Neuronal stem cell (in vitro differentiated cells): ENCODE measurements around the gene PVR.

Experiments
- DNase-seq: peaks from one replicate; pipeline ENCODE4 v3.0.0-alpha.2; 2013; ENCODE audit warnings: low spot score
- H2AFZ ChIP-seq: one replicate; pipeline ENCODE4 v1.6.1; 2013; ENCODE audit warnings: mild to moderate bottlenecking, low read length, inconsistent platforms
- H2AK5ac ChIP-seq: 2 replicates; pipeline ENCODE4 v1.6.1; 2013; ENCODE audit warnings: low read depth, mild to moderate bottlenecking, inconsistent platforms, low read length, moderate library complexity, mixed read lengths
- H2BK120ac ChIP-seq: 2 replicates; pipeline ENCODE4 v1.6.1; 2013; ENCODE audit warnings: low read depth, mild to moderate bottlenecking, inconsistent platforms, low read length, moderate library complexity, mixed read lengths
- H2BK12ac ChIP-seq: one replicate; pipeline ENCODE4 v1.6.1; 2013; ENCODE audit warnings: low read length, inconsistent platforms
- H2BK15ac ChIP-seq: 2 replicates; pipeline ENCODE4 v1.6.1; 2013; ENCODE audit warnings: mild to moderate bottlenecking, low read length, inconsistent platforms, mixed read lengths
- H2BK5ac ChIP-seq: one replicate; pipeline ENCODE4 v1.6.1; 2013; ENCODE audit warnings: inconsistent platforms, mild to moderate bottlenecking, low read length, moderate library complexity
- H3K14ac ChIP-seq: one replicate; pipeline ENCODE4 v1.6.1; 2013; ENCODE audit warnings: low read length, inconsistent platforms
- H3K18ac ChIP-seq: 2 replicates; pipeline ENCODE4 v1.6.1; 2013; ENCODE audit warnings: low read length, inconsistent platforms
- H3K23ac ChIP-seq: 2 replicates; pipeline ENCODE4 v1.6.1; 2013; ENCODE audit warnings: low read depth, mild to moderate bottlenecking, mixed read lengths, low read length, inconsistent platforms; ENCODE audit not compliant: poor library complexity
- H3K27ac ChIP-seq: replicated peaks from 3 replicates; pipeline ENCODE4 v1.5.1; 2013; ENCODE audit warnings: low read length, inconsistent platforms
- H3K27me3 ChIP-seq, 3 experiments: 2 replicates each; pipeline ENCODE4 v1.6.1; 2013; ENCODE audit warnings: low read length in 3 of 3, mild to moderate bottlenecking in 2 of 3, inconsistent platforms in 1 of 3, low read depth in 1 of 3, mixed read lengths in 1 of 3, moderate library complexity in 1 of 3; ENCODE audit not compliant: control insufficient read depth in 3 of 3, insufficient read depth in 3 of 3
- H3K36me3 ChIP-seq, 2 donors: replicated peaks in 1 of 2; 2 replicates each; pipeline ENCODE4 v1.6.1; 2013; ENCODE audit warnings: low read length in 2 of 2; ENCODE audit not compliant: control insufficient read depth in 2 of 2, insufficient read depth in 2 of 2
- H3K4ac ChIP-seq: 2 replicates; pipeline ENCODE4 v1.6.1; 2013; ENCODE audit warnings: inconsistent platforms, mild to moderate bottlenecking, low read length, moderate library complexity
- H3K4me1 ChIP-seq, 2 donors: 1 replicate in 1 of 2; 2 replicates in 1 of 2; pipeline ENCODE4 v1.6.1; 2013; ENCODE audit warnings: low read length in 2 of 2, low read depth in 1 of 2; ENCODE audit not compliant: control insufficient read depth in 2 of 2, insufficient read depth in 1 of 2
- H3K4me2 ChIP-seq: one replicate; pipeline ENCODE4 v1.6.1; 2013; ENCODE audit warnings: mild to moderate bottlenecking, low read length, inconsistent platforms; ENCODE audit not compliant: insufficient read depth, poor library complexity, severe bottlenecking
- H3K4me3 ChIP-seq, 2 donors: 2 replicates each; pipeline ENCODE4 v1.5.1; 2013; ENCODE audit warnings: low read length in 2 of 2, mild to moderate bottlenecking in 2 of 2, inconsistent platforms in 1 of 2, moderate library complexity in 1 of 2
- H3K79me1 ChIP-seq: one replicate; pipeline ENCODE4 v1.6.1; 2013; ENCODE audit warnings: low read depth, mild to moderate bottlenecking, inconsistent platforms, low read length, moderate library complexity
- H3K9ac ChIP-seq: one replicate; pipeline ENCODE4 v1.6.1; 2013; ENCODE audit warnings: mild to moderate bottlenecking, low read depth, low read length, inconsistent platforms; ENCODE audit not compliant: poor library complexity
- H3K9me3 ChIP-seq, 2 donors: replicated peaks in 1 of 2; 2 replicates each; pipeline versions ENCODE3 to v1.6.1; 2013; ENCODE audit warnings: low read length in 2 of 2, mild to moderate bottlenecking in 2 of 2, inconsistent platforms in 1 of 2, low read depth in 1 of 2, mixed read lengths in 1 of 2, moderate library complexity in 1 of 2; ENCODE audit not compliant: control insufficient read depth in 2 of 2, insufficient read depth in 1 of 2
- H4K8ac ChIP-seq: one replicate; pipeline ENCODE4 v1.6.1; 2013; ENCODE audit warnings: low read depth, mild to moderate bottlenecking, inconsistent platforms, low read length, moderate library complexity
- H4K91ac ChIP-seq: one replicate; pipeline ENCODE4 v1.6.1; 2013; ENCODE audit warnings: low read length, low read depth, mild to moderate bottlenecking, inconsistent platforms; ENCODE audit not compliant: poor library complexity
- WGBS, 2 donors: extraction: QIAGEN DNeasy Blood & Tissue Kit; methylation state at CpG; one replicate each; pipeline ENCODE4 v1.1.7; 2013; ENCODE audit warnings: missing lambda C conversion rate in 2 of 2, mixed read lengths in 1 of 2; ENCODE audit not compliant: insufficient read length in 2 of 2, insufficient replicate concordance in 1 of 2; ENCODE audit errors: extremely low coverage in 2 of 2; 5-methylcytosine and 5-hydroxymethylcytosine counted together

The PVR gene

GRCh38 chr19:44598355-44598754 is 45.4 kb upstream of the PVR start:
- H3K23ac ChIP-seq: no peak overlapping the region
- no peak overlapping the region for H3K9ac ChIP-seq
- DNase-seq: no peak
- no peak overlapping the region for H3K27ac ChIP-seq
- no peak overlapping the region for H3K4me2 ChIP-seq
- H2AK5ac ChIP-seq: no peak overlapping the region
- no peak overlapping the region for H4K91ac ChIP-seq
- H3K4me1 ChIP-seq: peaks cover 0 to 2% of the 10 kb centered on the region in 2 donors
- H4K8ac ChIP-seq: no peak overlapping the region
- no peaks in the 10 kb centered on the region for H3K36me3 ChIP-seq
- H3K9me3 ChIP-seq: peaks cover 0 to 3% of the 10 kb centered on the region in 2 donors
- H2BK5ac ChIP-seq: no peak overlapping the region
- H3K4ac ChIP-seq: no peak overlapping the region
- H3K4me3 ChIP-seq: no peak overlapping the region
- H2AFZ ChIP-seq: no peak overlapping the region
- peaks cover 0 to 25% (median 0%) of the 10 kb centered on the region in 3 experiments for H3K27me3 ChIP-seq
- H2BK120ac ChIP-seq: no peak overlapping the region
- no peaks in the 10 kb centered on the region for H3K79me1 ChIP-seq
- H3K14ac ChIP-seq: no peak overlapping the region
- H2BK15ac ChIP-seq: no peak overlapping the region
- H3K18ac ChIP-seq: no peak overlapping the region
- no peak overlapping the region for H2BK12ac ChIP-seq

- Histone ChIP-seq H3K27ac (no peak overlapping the region), H3K4ac (no peak overlapping the region), H2BK120ac (no peak overlapping the region), H2BK15ac (no peak overlapping the region), H3K18ac (no peak overlapping the region), H3K9me3 (no peaks in the 10 kb centered on the region), H2BK5ac (no peak overlapping the region), H4K8ac (no peak overlapping the region), H3K23ac (no peak overlapping the region), H3K36me3 (no peaks in the 10 kb centered on the region), H2AFZ (no peak overlapping the region), H3K79me1 (no peaks in the 10 kb centered on the region), H3K4me3 (no peak overlapping the region), H3K9ac (no peak overlapping the region), H4K91ac (no peak overlapping the region), H3K27me3 (peaks cover 0 to 22% (median 0%) of the 10 kb centered on the region in 3 experiments), H2BK12ac (no peak overlapping the region), H3K4me1 (no peaks in the 10 kb centered on the region), H3K4me2 (no peak overlapping the region), H2AK5ac (no peak overlapping the region), H3K14ac (no peak overlapping the region)
- no CpG with 5 or more reads among the region's 3 CpGs for WGBS, 2 donors
- no peak for DNase-seq
Measured at GRCh38 chr19:44598880-44599279, 44.8 kb upstream of the PVR start.

GRCh38 chr19:44600466-44600865 is 43.2 kb upstream of the PVR start:
- Histone ChIP-seq H3K4me3 (no peak overlapping the region), H3K9me3 (no peaks in the 10 kb centered on the region), H2BK15ac (no peak overlapping the region), H3K36me3 (no peaks in the 10 kb centered on the region), H3K23ac (no peak overlapping the region), H3K27me3 (peaks cover 0 to 20% (median 0%) of the 10 kb centered on the region in 3 experiments), H3K4me2 (no peak overlapping the region), H2BK120ac (no peak overlapping the region), H3K18ac (no peak overlapping the region), H2AK5ac (no peak overlapping the region), H2BK5ac (no peak overlapping the region), H3K4me1 (no peaks in the 10 kb centered on the region), H3K27ac (no peak overlapping the region), H3K14ac (no peak overlapping the region), H4K91ac (no peak overlapping the region), H2AFZ (no peak overlapping the region), H2BK12ac (no peak overlapping the region), H3K79me1 (no peaks in the 10 kb centered on the region), H3K4ac (no peak overlapping the region), H3K9ac (no peak overlapping the region), H4K8ac (no peak overlapping the region)
- WGBS, 2 donors: no CpG with 5 or more reads among the region's 4 CpGs
- DNase-seq: no peak

GRCh38 chr19:44602081-44602480 is 41.6 kb upstream of the PVR start:
- Histone ChIP-seq H3K14ac (no peak overlapping the region), H2BK5ac (no peak overlapping the region), H2BK15ac (no peak overlapping the region), H3K9ac (no peak overlapping the region), H4K8ac (no peak overlapping the region), H3K4me2 (no peak overlapping the region), H3K36me3 (no peaks in the 10 kb centered on the region), H3K9me3 (no peaks in the 10 kb centered on the region), H3K27me3 (peaks cover 0 to 17% (median 0%) of the 10 kb centered on the region in 3 experiments), H3K18ac (no peak overlapping the region), H3K27ac (no peak overlapping the region), H3K4ac (no peak overlapping the region), H2AK5ac (no peak overlapping the region), H3K79me1 (no peaks in the 10 kb centered on the region), H3K4me1 (no peaks in the 10 kb centered on the region), H2BK12ac (no peak overlapping the region), H3K4me3 (no peak overlapping the region), H2AFZ (no peak overlapping the region), H2BK120ac (no peak overlapping the region), H3K23ac (no peak overlapping the region), H4K91ac (no peak overlapping the region)
- WGBS, 2 donors: no CpG with 5 or more reads among the region's 6 CpGs
- DNase-seq: no peak
